Epithelial cell of prostate (primary cell): ENCODE data around the gene TATDN2.
"Not testable (repeated sequence)": the region's sequence is repeated elsewhere in the genome, so short reads cannot be mapped to it uniquely, and the experiment has no call there.

Source experiments
- DNase-seq: peaks from one replicate; pipeline ENCODE4 v3.0.0-alpha.2; 2011; ENCODE audit warnings: low read depth, low spot score
- H3K27ac ChIP-seq: fragments of 450-650 bp; 2 replicates; pipeline ENCODE4 v1.5.1; 2017; ENCODE audit warnings: mild to moderate bottlenecking

TATDN2 gene

DNA sequence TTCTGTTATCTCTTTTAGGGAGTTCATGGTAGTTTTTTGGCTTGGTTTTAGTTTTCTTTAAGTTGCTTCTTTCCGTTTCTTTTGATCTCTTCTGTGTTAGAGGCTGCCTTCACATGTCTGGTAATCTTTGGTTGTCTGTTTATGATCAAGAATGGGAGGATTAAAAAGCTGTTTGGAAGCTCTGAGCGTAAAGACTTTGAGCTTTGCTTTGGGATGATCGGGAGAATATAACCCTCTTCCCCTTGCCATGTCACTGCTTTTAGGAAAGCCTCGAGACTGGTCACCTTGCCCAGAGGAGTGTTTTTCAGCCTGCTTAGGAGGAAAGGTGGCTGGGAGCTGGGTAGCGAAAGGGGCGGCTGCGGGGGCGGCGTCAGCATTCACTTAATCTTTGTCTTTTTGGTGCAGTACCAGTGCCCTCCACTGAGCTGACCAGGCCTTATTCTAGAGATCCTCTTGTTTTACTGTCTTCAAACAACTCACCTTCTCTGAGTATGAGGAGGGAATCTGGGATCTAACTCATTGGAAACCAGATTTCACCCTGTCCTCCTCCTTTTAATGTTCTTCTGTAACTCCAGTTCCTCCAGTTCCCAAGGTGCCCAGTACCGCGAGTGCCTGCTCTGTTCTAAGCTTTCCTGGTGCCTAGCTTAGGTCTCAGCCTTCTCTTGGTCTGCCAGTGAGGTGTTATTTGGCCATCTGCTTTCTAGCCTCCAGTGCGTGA is 15.5 kb downstream of the TATDN2 start:
- H3K27ac ChIP-seq, result no peak overlapping the region
- DNase-seq, result no peak

DNA sequence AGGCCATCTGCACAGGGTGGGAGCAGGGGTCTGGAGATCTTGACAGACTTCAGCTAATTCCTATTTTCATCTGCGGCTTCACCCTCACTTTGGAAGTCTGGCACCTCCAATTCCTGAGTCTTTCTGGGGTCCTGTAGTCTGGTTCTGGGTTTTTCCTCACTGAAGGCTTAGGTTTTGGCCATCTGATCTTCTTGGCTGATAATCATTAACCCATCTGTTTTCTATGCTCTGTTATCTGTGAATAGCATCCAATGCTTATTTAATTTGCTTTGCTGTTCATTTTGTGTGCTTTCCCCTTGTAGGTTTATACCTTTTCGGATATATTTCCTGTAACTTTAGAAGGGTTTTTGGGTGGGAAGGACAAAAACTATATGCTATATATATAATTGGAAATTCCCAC is 17.6 kb downstream of the TATDN2 start:
- H3K27ac ChIP-seq, result no peak overlapping the region

DNA sequence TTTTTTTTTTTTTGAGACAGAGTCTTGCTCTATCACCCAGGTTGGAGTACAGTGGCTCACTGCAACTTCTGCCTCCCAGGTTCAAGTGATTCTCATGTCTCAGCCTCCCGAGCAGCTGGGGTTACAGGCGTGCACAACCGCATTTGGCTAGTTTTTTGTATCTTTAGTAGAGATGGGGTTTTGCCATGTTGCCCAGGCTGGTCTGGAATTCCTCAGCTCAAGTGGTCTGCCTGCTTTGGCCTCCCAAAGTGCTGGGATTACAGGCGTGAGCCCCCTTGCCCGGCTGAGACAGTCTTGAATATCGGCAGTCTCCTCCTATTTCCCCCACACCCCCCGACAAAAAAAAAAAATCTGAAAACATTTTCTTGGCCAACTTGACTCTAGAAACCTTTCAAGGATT is 18.7 kb downstream of the TATDN2 start:
- not testable (repeated sequence) for H3K27ac ChIP-seq

More for the DNA sequence above, 17.6 kb downstream of the TATDN2 start:
- no peak for DNase-seq

DNA sequence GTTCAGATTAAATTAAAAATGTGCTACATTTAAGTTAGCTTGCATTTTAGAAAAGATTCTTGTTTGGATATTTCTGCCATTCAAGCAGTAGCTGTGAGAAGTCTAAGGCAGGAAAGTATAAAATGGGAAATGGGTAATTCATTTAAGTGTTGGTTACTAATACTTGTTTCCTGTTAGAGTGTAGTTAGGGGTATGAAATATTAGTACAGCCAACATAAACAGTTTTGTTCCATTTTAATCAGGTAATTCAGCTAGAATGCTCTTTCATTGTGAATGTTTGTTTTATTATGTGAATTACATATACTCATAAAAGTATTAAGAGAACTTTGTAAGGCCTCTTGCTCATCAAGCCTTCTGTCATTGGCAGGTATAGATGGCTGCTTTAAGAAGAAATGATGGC is 19.9 kb downstream of the TATDN2 start:
- no peak overlapping the region for H3K27ac ChIP-seq
- no peak for DNase-seq

More for the DNA sequence above, 18.7 kb downstream of the TATDN2 start:
- not testable (repeated sequence) for DNase-seq

DNA sequence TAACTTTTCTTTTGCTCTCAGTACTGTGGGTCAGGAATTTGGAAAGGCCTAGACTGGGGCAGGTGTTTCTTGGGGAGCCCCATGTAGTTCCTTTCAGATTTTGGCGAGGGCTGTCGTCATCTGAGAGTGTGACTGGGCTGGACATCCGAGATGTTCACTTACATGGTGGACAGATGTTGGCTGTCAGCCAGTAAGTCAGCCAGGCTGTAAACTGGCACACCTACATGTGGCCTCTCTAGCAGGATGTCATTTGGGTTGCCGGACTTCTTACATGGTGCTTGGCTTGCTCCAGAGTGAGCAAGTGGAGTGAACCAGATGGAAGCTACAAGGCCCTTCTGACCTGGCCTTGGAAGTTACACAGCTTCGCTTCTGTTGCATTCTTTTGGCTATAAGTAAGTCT is 20.7 kb downstream of the TATDN2 start:
- no peak for DNase-seq
- H3K27ac ChIP-seq, result no peak overlapping the region

DNA sequence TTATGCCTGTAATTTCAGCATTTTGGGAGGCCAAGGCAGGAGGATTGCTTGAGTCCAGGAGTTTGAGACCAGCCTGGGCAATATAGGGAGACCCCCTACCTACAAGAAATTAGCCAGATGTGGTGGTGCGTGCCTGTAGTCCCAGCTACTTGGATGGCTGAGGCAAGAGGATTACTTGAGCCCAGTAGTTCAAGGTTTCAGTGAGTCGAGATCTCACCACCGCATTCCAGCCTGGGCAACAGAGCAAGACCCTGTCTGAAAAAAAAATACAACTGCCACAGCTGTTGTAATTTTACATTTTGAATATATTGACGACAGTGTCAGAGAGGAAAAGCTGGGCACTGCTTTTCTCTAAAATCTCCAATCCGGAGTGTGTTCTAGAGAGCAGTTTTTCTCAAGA is 21.2 kb downstream of the TATDN2 start:
- H3K27ac ChIP-seq, result no peak overlapping the region
- no peak for DNase-seq

DNA sequence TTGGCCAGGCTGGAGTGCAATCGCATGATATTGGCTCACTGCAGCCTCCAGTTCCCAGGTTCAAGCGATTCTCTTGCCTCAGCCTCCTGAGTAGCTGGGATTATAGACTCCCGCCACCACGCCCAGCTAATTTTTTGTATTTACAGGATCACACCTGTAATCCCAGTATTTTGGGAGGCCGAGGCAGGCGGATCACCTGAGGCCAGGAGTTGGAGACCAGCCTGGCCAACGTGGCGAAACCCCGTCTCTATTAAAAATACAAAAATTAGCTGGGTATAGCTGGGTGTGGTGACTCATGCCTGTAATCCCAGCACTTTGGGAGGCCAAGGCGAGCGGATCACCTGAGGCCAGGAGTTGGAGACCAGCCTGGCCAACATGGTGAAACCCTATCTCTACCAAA is 24.2 kb downstream of the TATDN2 start:
- not testable (repeated sequence) for DNase-seq, H3K27ac ChIP-seq

DNA sequence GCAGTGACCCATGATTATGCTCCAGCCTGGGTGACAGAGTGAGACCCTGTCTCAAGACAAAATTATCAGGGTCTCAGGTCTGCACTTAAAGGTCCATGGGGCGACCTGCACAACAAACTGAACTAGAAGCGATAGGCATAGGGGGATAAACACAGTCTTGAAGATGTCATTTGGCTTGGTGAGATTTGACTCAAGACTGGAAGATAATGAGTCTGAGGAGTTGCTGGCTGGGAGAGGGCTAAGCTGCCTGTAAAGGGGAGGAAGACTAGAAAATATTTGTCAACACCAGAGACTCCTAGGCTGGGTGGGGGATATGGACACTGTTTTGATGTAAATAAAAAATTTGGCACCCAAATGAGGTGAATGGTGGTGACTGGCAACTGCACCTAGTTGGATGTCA is 24.7 kb downstream of the TATDN2 start:
- DNase-seq, result no peak
- H3K27ac ChIP-seq, result no peak overlapping the region

DNA sequence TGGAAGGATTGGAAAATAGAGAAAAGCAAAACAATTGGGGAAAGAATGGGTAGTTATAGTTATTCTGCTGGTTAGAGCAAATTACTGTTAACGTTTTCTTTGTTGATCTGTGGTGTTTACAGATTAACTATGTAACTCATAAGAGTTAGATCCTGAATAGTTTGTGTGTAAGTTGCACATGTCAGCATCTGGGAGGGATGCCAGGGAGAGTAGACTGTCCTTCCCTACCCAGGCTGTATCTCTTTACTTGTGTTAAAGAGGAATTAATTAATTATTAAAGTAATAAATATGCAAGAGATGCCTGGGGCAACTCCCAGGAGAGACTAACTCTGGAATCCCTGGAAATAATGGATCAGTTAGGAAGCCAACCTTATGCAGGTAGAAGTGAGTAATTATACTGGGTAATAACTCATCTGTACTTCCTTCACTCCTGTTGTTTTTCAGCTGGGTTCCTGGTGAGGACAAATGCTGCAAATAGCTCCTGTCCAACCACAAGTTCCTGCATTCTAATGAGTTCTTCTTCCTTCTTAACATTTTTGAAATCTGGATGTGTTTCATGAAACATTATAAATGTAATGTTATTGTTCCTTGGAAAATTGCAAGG is 25.5 kb downstream of the TATDN2 start:
- DNase-seq, result no peak
- H3K27ac ChIP-seq, result no peak overlapping the region

DNA sequence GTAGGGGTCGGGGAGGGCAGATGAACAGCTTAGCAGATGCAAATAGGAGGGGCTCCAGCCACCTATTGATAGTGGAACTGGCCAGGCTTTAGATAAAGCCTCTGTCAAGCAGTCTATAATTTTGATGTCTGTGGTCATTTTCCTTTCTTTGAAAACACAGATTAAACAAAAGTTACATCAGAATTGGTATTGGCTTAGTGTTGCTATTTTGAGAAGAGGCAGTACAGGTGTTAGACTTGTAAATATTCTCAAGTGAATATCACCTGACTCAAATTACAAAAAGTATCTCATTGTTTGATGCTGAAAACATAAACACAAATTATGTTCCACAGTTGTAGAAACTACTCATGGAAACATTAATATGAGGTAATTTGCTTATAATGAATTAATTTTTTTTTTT is 26.3 kb downstream of the TATDN2 start:
- H3K27ac ChIP-seq, result no peak overlapping the region

DNA sequence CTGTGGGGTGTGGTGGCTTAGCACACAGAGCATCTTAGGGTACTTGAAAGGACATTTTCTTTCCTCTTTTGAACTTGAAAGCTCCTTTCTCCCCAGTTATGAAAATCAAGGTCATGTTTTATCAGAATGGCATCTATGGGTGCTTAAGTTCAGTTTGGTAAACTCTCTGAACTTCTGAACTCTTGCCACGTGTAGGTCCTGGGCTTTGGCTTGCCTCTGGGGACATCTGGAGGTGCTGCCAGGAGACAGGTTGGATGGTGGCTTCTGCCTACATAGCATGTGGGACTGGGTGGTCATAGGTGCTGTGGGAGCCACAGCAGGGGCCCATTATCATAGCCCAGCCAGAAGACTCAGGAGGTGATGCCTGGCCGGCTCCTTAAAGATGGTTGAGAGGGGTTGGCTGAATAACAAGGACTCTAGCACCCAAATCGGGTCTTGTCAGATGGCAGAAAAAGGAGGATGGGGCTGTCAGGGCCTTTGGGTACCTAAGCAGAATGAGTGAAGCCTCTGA is 28.9 kb downstream of the TATDN2 start:
- DNase-seq, result no peak
- H3K27ac ChIP-seq, result no peak overlapping the region

More for the DNA sequence above, 26.3 kb downstream of the TATDN2 start:
- no peak for DNase-seq

DNA sequence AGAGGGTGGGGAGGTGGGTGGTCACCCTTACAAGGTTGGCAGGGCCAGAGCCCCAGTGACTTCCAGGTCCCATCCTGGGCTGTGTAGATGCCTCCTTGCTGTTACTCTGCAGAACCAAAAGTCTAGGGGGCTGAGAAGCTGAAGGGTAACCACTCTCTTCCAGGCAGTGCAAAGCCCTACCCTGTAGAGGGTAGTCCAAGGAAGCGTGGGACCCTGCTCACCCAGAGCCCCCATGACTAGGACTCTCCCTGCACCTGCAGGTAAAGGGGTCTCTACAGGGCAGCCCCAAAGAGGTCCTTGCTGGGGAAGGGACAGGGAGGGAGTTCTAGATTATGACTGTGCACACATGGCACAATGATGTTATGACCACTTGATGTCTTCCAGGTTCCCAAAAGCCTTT is 30.2 kb downstream of the TATDN2 start:
- no peak for DNase-seq
- H3K27ac ChIP-seq, result no peak overlapping the region

DNA sequence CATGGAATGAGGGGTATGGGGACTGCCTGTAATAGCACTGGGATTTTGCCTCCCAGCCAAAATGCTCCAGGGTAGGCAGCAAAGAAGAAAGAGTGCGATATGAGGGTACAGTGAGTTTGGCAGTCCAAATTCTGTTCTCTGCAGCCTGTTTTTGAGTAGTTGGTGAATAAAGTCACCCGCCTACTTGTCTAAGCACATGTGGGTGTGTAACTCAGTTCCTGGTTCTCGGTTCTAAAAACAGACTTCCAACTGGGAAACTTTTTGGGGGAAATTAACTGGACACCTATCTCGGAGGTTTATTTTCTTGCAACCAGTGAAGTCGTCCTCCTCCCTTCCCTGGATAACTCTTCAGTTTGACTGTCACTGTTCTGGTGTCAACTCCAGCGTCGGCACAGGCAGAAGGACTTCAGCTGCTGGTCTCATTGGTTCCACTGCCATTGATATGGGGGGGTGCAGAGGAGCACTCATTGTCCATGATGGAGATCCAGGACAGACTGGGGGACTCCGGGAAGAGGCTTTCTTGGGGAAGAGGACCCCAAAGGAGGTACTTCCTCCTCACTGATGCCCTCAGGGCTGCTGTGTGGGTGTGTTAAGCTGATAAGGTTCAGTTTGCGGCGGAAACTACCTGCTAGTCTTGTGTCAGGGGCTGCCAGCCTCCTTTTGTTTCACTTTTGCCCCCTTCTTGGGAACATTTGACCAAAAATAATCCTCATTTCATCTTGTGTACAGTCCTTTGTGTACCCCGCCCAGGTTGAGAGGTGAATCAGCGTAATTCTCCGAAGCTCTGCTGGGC is 31.3 kb downstream of the TATDN2 start:
- no peak for DNase-seq
- no peak overlapping the region for H3K27ac ChIP-seq

DNA sequence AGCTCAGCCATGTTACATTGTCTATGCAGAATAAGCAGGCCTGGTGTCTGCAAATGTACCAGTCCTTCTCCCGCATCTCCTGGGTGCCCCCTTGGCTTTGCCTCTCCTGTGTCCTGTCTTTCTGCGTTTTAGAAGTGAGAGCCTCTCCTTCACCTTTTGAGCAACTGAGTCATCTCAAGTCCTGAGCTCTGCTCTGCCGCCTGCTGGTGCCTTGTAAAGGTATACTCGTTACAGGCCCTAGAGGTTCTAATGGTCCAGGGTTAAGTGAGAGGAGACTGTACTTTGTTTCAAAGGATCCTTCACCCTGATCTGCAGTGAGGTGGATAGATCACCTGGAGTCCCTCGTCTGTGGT is 31.9 kb downstream of the TATDN2 start:
- no peak overlapping the region for H3K27ac ChIP-seq
- no peak for DNase-seq

DNA sequence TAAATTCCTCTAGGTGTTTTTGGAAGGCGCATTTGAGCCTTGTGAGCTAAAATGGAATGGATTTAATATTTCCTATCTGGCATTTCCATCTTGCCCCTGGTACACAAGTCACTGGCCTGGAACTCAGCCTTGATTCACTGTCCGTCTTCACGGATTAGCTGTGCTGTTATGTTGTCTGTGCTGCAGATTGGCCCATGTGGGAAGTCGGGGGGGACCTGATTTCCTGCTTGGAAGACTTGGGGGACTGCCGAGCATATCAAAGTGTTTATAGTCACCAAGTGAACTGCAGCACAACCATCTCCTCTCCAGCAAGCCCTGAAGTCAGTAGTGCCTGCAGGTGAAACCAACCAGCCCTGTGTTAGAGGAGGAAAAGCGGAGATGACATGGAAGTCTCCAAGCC is 32.3 kb downstream of the TATDN2 start:
- DNase-seq, result no peak
- H3K27ac ChIP-seq, result no peak overlapping the region

DNA sequence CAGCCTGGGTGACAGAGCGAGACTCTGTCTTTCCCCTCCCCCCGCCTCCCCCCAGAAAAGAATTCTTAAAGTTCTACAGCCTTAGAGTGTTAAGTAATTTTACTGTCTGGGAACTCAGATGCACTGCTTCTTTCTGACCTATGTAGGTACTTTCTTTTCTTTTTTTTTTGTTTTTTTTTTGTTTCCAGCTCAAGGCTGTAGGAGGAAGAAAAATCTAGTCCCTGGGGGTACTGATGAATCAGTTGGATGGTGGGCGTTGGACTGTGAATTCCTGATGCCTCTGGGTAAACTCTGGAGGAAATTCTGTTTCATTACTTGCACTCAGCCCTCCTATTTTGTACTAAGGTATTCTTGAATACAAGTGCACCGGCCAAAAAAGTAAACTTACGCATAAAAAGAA is 33.7 kb downstream of the TATDN2 start:
- no peak overlapping the region for H3K27ac ChIP-seq
- no peak for DNase-seq

DNA sequence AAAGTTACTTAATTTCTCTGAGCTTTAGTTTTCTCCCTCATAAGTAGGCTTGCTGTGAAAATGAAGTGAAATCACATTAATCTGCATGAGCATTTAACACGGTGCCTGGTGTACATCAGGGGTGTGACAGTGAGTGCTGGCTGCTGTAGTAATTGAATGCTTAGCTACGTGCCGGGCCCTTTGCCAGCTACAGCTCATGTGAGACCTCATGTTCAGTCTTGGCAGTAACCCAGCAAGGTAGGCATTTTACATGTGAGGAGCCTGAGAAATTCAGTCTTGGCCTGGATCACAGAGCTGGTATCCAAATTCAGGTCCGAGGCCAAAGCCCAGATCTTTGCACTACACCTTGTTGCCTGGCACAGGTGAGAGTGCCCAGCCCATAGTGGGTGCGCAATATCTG is 35.4 kb downstream of the TATDN2 start:
- peak; percentile 36 for DNase-seq

DNA sequence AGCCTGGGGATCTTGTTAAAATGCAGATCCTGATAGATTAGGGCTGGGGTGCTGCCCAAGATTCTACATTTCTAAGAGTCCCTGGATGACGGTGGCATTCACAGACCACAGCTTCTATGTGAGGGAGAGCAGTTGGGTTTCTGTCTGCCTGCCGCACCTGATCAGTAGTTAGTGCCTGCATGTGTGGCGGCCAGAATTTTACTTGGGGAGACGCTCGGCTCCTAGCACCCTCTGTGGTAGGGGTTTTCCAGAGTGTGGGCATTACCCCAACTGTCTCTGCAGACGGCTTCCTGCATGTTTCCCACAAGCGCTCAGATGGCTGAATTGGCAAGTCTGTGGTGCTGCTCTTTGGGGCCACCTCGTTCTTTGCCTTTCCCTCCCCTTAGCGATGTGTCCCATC is 36.2 kb downstream of the TATDN2 start:
- DNase-seq, result no peak
- H3K27ac ChIP-seq, result no peak overlapping the region

More for the DNA sequence above, 35.4 kb downstream of the TATDN2 start:
- H3K27ac ChIP-seq, result no peak overlapping the region

DNA sequence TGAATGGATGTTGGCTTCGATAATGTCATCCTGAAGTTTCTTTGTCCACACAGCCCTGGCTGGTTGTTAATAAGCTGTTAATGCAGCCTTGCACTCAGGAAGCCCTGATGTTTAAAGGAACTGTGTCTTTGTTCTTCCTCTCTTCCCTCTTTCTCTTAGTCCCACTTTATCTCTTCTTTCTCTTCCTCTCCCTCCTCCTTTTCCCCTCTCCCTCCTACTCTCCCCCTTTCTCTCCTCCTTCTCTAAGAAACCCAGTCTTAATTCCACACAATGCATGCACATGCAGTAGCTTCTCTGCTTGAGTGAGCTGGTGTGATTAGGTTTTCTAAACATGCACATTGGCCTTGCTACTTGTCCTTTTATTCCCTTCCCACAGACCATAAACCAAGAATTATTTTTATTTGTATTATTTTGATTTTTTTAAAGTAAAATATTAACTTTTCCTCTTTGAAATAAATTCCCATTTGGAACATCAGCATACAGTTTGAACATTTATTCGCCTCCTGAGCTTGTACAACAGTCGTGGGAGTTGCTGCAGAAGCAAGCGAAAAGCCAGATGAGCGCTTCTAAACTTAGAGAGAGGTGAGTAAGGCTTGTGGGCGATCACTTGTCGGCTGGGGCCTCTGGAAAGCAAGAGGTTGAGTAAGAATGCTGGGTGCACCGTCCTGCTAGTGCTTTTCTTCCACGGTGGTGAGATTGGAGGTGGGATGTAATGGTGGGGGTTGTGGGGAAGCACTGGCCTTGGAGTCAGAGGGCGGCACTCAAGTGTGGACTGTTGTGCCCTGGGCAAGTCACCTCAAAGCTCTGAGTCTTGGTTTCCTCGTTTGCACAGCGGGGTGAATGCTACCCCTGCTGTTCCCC is 37.2 kb downstream of the TATDN2 start:
- H3K27ac ChIP-seq, result no peak overlapping the region
- DNase-seq, result no peak

DNA sequence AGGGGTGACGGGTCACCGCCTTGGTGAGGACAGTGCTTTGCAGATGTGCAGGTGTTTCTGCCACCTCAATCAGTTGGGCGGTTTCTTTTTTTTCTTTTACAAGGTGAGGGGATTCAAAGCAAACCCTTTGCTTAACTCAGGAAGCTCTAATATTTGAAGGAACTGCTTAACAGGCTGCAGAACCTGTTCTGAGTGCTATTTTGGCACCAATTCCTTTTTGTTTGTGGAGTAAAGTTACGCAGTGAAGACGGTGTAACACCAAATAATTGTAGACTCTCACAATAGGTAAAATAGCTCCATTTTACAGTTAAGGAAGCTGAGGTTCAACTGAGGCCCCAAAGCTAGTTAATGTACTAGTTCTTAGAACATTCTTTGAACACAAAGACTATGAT is 37.9 kb downstream of the TATDN2 start:
- DNase-seq, result no peak
- no peak overlapping the region for H3K27ac ChIP-seq
